DMS114 treated with DMSO at 0.1 percent for 48 hours (cell line): ENCODE data around the gene HYKK.
A peak's percentile ranks its signal among the peaks of the same experiment; 100 is the strongest.
"Not testable (repeated sequence)": the region's sequence is repeated elsewhere in the genome, so short reads cannot be mapped to it uniquely, and the experiment has no call there.

ENCODE experiments used
- DNase-seq: peaks from one replicate; lab custom pipeline; 2025; ENCODE audit not compliant: unreplicated experiment; lab: John Stamatoyannopoulos, UW

The HYKK gene

DNA sequence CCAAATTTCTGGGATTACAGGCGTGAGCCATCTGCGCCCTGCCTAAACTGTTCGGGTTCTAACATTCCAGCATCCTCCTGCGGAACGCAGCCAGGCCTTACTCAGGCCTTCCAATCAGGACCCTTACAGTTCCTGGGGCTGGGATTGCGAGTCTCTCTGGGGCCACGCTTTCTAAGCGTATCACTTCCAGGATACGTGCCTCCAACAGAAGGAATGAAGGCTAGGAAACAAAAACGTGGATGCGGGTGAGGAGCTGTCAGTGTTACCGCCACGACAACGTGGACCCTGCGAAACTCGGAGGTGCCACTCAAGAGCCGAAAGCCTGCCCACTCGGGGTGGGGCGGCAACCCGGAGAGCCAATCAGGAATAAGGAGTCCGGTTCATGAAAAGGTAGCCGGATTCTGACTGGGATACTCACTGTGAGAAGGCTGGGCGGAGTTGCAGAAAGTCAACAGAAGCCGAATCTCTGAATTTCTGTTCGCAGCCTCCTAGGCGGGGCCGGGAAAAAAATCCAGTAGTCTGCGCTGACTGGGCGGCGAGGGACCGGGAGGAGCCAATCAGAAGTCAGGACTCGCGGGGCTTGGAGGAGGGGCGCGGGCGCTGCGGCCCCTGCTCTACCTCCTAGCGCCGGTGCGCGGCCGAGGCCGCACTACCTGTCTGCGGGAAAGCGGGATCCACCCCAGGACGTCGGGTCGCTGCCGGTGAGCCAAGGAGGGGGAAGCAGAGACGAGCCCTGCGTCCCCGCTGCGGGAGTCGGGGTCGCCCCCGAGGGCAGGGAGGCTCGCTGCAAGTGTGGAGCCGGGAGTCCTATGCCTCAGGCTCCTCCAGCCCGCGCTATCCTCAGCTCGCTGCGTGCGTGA, at the start of gene HYKK:
Gene HYKK (plus strand): TSS at position 607 of the 860 bp plus-strand sequence. CDS start 5,512 bp downstream, outside the sequence.
- peak; percentile 99 for DNase-seq

- no peak for DNase-seq
Measured at GRCh38 chr15:78460737-78461136, 46.6 kb upstream of the HYKK start.

DNA sequence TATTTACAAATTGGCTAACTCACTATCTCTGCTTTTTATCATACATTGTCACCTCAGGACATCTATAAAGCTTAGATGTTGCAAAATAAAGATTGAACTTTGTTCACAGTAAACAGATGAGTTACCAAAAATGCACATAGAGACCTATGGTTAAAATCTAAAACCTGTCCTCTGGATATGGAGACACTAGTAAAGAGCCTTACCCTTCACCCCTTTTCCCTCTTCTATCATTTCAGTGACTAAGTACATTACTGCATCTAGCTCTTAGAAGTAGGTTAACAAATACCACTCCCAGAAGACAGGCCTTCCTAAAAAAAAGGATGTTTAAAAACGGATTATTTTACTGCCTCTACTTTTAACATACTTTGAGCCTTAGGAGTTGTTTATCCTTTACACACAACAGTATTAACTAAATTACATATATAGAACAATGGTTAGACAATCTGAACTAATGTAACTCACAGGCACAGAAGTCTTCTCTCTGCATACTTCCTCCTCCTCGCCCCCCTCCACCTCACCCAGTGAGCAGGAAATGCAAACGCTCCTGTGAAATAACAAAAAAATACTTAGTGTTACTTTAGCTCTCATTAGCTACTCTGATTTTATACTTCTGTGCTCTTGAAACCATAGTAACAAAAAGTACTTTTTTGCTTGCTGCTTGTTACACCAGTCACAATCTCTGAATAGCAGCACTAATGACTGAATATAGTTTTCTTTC, 46.0 kb upstream of the HYKK start:
- no peak for DNase-seq

GRCh38 chr15:78469031-78469430, 38.3 kb upstream of the HYKK start:
- no peak for DNase-seq

- DNase-seq = no peak
Measured at GRCh38 chr15:78477295-78477694, 30.1 kb upstream of the HYKK start.

- no peak for DNase-seq
Measured at GRCh38 chr15:78479650-78480049, 27.7 kb upstream of the HYKK start.

- DNase-seq = no peak
Measured at GRCh38 chr15:78481917-78482316, 25.5 kb upstream of the HYKK start.

- no peak for DNase-seq
Measured at GRCh38 chr15:78492872-78493271, 14.5 kb upstream of the HYKK start.

- no peak for DNase-seq
Measured at GRCh38 chr15:78501857-78502256, 5.5 kb upstream of the HYKK start.

GRCh38 chr15:78502641-78503040, 4.7 kb upstream of the HYKK start:
- no peak for DNase-seq

DNA sequence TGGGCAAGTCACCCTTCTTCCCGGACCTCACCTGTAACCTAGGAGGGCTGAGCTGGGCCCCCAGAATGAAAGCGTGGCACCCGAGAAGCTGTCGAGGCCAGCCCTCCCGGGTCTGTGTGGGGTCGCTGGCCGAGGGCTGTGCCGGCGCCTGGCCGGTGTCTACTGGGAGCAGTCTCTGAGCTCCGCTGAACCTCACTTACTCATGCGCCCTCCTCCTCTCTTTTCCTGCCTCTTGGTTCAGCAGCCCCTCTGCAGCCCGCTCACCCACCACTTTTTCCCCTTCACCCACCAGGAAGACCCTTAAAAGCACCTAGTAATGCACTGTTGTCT, 419 bp downstream of the HYKK start:
- no peak for DNase-seq

DNA sequence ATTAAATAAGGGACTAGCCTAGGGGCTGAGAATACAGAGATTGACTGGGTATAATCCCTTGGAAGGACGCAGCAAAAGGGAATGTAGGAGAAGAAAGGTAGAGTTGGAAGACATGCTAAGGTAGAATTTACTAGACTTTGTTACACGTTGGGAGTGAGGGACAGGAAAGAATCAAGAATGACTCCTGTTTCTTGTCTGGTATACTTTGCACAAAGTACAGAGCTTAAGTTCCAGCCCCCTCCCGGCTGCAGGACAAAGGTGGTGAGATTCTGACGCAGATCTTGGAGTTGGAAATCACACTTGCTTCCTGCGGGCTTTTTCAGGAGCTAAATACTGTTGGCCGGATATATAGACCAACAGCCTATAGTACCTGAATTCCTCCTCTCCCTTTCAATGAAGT, 895 bp downstream of the HYKK start:
- DNase-seq = no peak

GRCh38 chr15:78509726-78510312, 2.4 kb downstream of the HYKK start:
- no peak for DNase-seq

GRCh38 chr15:78520035-78520434, 12.7 kb downstream of the HYKK start:
- DNase-seq = not testable (repeated sequence)

- no peak for DNase-seq
Measured at GRCh38 chr15:78524230-78524629, 16.9 kb downstream of the HYKK start.

- no peak for DNase-seq
Measured at GRCh38 chr15:78527325-78527724, 19.9 kb downstream of the HYKK start.

GRCh38 chr15:78533331-78533730, 26.0 kb downstream of the HYKK start:
- no peak for DNase-seq

DNA sequence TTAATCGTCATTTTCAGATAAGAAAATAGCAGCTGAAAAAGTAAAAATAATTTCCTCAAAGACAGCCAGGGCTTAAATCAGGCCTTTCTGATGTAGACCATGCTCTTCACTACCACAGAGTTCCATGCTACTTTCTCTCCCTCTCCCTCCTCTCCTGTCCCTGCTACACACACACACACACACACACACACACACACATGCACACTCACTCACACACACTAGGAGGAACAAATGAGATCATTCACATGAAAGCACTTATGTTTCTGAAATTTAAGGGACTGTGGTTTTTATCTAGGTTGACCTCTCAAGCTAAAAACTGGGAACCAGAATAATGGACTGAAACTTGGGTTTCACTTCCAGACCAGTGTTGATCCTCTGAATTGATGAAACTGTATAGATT, 28.8 kb downstream of the HYKK start:
- no peak for DNase-seq

GRCh38 chr15:78537266-78537905, 30.0 kb downstream of the HYKK start:
- DNase-seq = no peak

DNA sequence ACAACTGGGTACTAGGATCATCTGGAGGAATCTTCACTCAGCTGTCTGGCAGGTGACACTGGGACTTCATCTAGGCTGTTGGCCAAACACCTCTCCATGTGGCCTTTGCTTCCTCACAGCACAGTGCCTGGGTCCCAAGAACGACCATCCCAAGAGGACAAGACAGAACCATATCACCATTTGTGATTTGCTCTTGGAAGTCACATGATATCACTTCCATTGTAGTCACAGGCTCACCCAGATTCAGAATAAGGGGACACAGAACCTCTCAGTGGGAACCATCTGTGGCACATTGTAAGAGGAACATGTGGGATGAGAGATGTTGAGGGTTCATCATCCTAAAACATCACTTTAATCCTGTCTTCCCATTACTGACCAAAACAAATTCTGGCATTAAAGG, 31.0 kb downstream of the HYKK start:
- DNase-seq = no peak

- DNase-seq = not testable (repeated sequence)
Measured at GRCh38 chr15:78539464-78540140, 32.2 kb downstream of the HYKK start.
